K562 (cell line): ENCODE results near the gene OGFR. TPM values are rescaled to one million over a fixed set of nuclear protein-coding genes. Genes with fewer than 3 reads are reported as not detected.

ENCODE experiments used
- ATAC-seq: fragments of 200-7000 bp; cut with Tn5 transposase; 3 replicates; pipeline ENCODE4 v1.9.1; 2020; ENCODE audit warnings: moderate library complexity
- BruUV-seq: library from RNA; stranded (reverse); fragments of 400-500 nt; replicated peaks from 2 replicates; lab custom pipeline; 2021; lab: Mats Ljungman, UMichigan
- CTCF ChIA-PET: fragments of 300-600 bp; formaldehyde crosslinking; extraction: SDS; loops from one replicate; lab custom pipeline; 2021; ENCODE audit warnings: low intra/inter-chr PET ratio; lab: Yijun Ruan, JAX
- POLR2A ChIA-PET: fragments of 300-600, 350-650 bp; sonication (Branson Sonifier 250); formaldehyde crosslinking; extraction: SDS; loops from one replicate; lab custom pipeline; 2021; ENCODE audit warnings: antibody characterized with exemption, inconsistent platforms; lab: Yijun Ruan, JAX
- DNase-seq, 4 experiments: peaks; one replicate each; pipeline versions ENCODE4 v3.0.0 to v3.0.0-alpha.2; 2011 to 2018; ENCODE audit warnings: low spot score in 3 of 4, mixed read lengths in 3 of 4; ENCODE audit errors: extremely low read depth in 1 of 4
- FAIRE-seq: peaks from 2 replicates; lab custom pipeline; 2011; peaks lifted over from hg19 to GRCh38; lab: Jason Lieb, UNC
- H2AFZ ChIP-seq: 2 replicates; pipeline ENCODE4 v1.6.0; 2011; ENCODE audit warnings: low read depth, low read length, control low read depth, inconsistent platforms
- H3K27ac ChIP-seq: fragments of 200-600 bp; 3 replicates; pipeline ENCODE4 v1.8.0; 2011; ENCODE audit warnings: low read depth, mild to moderate bottlenecking, control low read depth, inconsistent platforms, low read length, moderate library complexity, mixed read lengths; ENCODE audit errors: extremely low read depth
- H3K27me3 ChIP-seq, 2 experiments: fragments of 300-600 bp in 1 of 2; 2 replicates in 1 of 2; 3 replicates in 1 of 2; pipeline versions ENCODE4 v1.6.0 to v1.8.0; 2011; ENCODE audit warnings: inconsistent platforms in 2 of 2, low read length in 2 of 2, mild to moderate bottlenecking in 1 of 2, mixed read lengths in 1 of 2, moderate library complexity in 1 of 2; ENCODE audit not compliant: control insufficient read depth in 2 of 2, insufficient read depth in 2 of 2
- H3K36me3 ChIP-seq: fragments of 300-600 bp; 3 replicates; pipeline ENCODE4 v1.8.0; 2011; ENCODE audit warnings: mild to moderate bottlenecking, low read length, inconsistent platforms; ENCODE audit not compliant: control insufficient read depth, insufficient read depth
- H3K4me1 ChIP-seq, 2 experiments: fragments of 200-600 bp in 1 of 2; replicated peaks in 1 of 2; 2 replicates in 1 of 2; 3 replicates in 1 of 2; pipeline versions ENCODE4 v1.5.1 to v1.8.0; 2011; ENCODE audit warnings: inconsistent platforms in 2 of 2, low read length in 2 of 2, mild to moderate bottlenecking in 1 of 2, mixed read lengths in 1 of 2, moderate library complexity in 1 of 2; ENCODE audit not compliant: control insufficient read depth in 2 of 2, insufficient read depth in 2 of 2
- H3K4me2 ChIP-seq: 2 replicates; pipeline ENCODE4 v1.6.1; 2011; ENCODE audit warnings: low read length, control low read depth, inconsistent platforms, mixed read lengths; ENCODE audit not compliant: insufficient read depth
- H3K4me3 ChIP-seq: fragments of 200-600 bp; sonication (generic), shearing (Covaris generic); 2 replicates; pipeline ENCODE4 v1.5.1; 2016; ENCODE audit warnings: control low read depth, inconsistent platforms
- H3K79me2 ChIP-seq: fragments of 200-600 bp; 3 replicates; pipeline ENCODE4 v1.8.0; 2011; ENCODE audit warnings: low read length, inconsistent platforms; ENCODE audit not compliant: control insufficient read depth, insufficient read depth
- H3K9ac ChIP-seq, 2 experiments: 2 replicates each; pipeline versions ENCODE4 v1.6.0 to v1.6.1; 2011; ENCODE audit warnings: low read depth in 2 of 2, low read length in 2 of 2, control low read depth in 1 of 2, inconsistent platforms in 1 of 2, mild to moderate bottlenecking in 1 of 2, mixed read lengths in 1 of 2; ENCODE audit not compliant: insufficient read depth in 1 of 2
- H3K9me1 ChIP-seq: one replicate; pipeline ENCODE4 v1.6.0; 2011; ENCODE audit warnings: inconsistent platforms, mild to moderate bottlenecking, low read length, moderate library complexity; ENCODE audit not compliant: control insufficient read depth, insufficient read depth
- H3K9me3 ChIP-seq: replicated peaks from 2 replicates; pipeline ENCODE4 v1.5.1; 2011; ENCODE audit warnings: low read depth, low read length, inconsistent platforms; ENCODE audit not compliant: control insufficient read depth, insufficient read depth
- H4K20me1 ChIP-seq: replicated peaks from 2 replicates; pipeline ENCODE4 v1.6.1; 2011; ENCODE audit warnings: low read length, inconsistent platforms, mixed read lengths; ENCODE audit not compliant: control insufficient read depth, insufficient read depth
- ARID3A ChIP-seq: IDR thresholded peaks from 2 replicates; pipeline ENCODE4 v1.6.1; 2012; ENCODE audit warnings: low read depth, low read length, improper control_type of control experiment, borderline replicate concordance
- NFE2 ChIP-seq: IDR thresholded peaks from 2 replicates; pipeline ENCODE4 v1.6.1; 2014; ENCODE audit warnings: antibody characterized with exemption, low read depth
- POLR2A ChIP-seq: fragments of 450-650 bp; conservative IDR thresholded peaks from 2 replicates; pipeline ENCODE4 v1.6.1; 2016
- POLR2G ChIP-seq: fragments of 200-400 bp; formaldehyde crosslinking; IDR thresholded peaks from 2 replicates; pipeline ENCODE4 v1.6.1; 2017; ENCODE audit warnings: low read depth, mild to moderate bottlenecking, antibody characterized with exemption, low read length, moderate library complexity
- RBFOX2 ChIP-seq: fragments of 200-400 bp; formaldehyde crosslinking; IDR thresholded peaks from 2 replicates; pipeline ENCODE4 v1.6.1; 2017; ENCODE audit warnings: low read depth, mild to moderate bottlenecking, low read length, moderate library complexity
- RFX1 ChIP-seq: fragments of 450-650 bp; IDR thresholded peaks from 2 replicates; pipeline ENCODE4 v1.6.1; 2016; ENCODE audit warnings: mild to moderate bottlenecking, moderate library complexity
- SUPT5H ChIP-seq: fragments of 450-650 bp; IDR thresholded peaks from 2 replicates; pipeline ENCODE4 v1.6.1; 2016
- WGBS: fragments of 100-300 bp; shearing (Covaris generic); methylation state at CpG from one replicate; pipeline ENCODE4 v1.1.6; 2016; ENCODE audit warnings: low coverage, mixed read lengths; ENCODE audit not compliant: insufficient coverage; ENCODE audit errors: missing lambda C conversion rate; 5-methylcytosine and 5-hydroxymethylcytosine counted together
- in situ Hi-C: fragments of 300-500 bp; cut with MboI; formaldehyde crosslinking; loops from 4 replicates; pipeline ENCODE4 v1.15.0; 2018; ENCODE audit warnings: inconsistent platforms, mixed read lengths
- intact Hi-C: fragments of 100-400 bp; cut with micrococcal nuclease; formaldehyde crosslinking; loops from 2 replicates; pipeline ENCODE4 v1.14.2; 2022
- polyA plus RNA-seq, 8 experiments: library from polyadenylated mRNA; depleted of rRNA in 4 of 8; stranded (reverse) in 5 of 8; unstranded in 3 of 8; fragments of >200 nt; fragmentation: Nextera tagmentation in 2 of 8; fragmentation: Illumina TruSeq in 1 of 8; extraction: Ambion mirVana in 2 of 8; extraction: Trizol in 1 of 8; gene quantifications; 2 replicates each; pipeline versions ENCODE4 v1.2.1 to v1.2.3, GENCODE V29; 2011 to 2014; ENCODE audit warnings: inconsistent platforms in 1 of 8, missing spikeins in 1 of 8
- total RNA-seq, 7 experiments: library from RNA; depleted of rRNA in 6 of 7; stranded (reverse); fragments of >200 nt in 6 of 7; fragmentation: Illumina TruSeq in 2 of 7; extraction: Trizol in 2 of 7; gene quantifications; 2 replicates each; pipeline versions ENCODE4 v1.2.1 to v1.2.3, GENCODE V29; 2011 to 2021; ENCODE audit warnings: low replicate concordance in 1 of 7

The OGFR gene
- total and polyA plus RNA-seq, 9 of the 15 experiments (the other 6 are each of a cell fraction or from before 2014, with no cell fraction given), result 0.39 to 56.3 (median 17.5) TPM

GRCh38 chr20:62799873-62800272 lies 4.8 kb upstream of the OGFR start:
- H3K27ac ChIP-seq, result no peak overlapping the region
- CTCF ChIA-PET, result no interaction called here
- POLR2A ChIA-PET, result interaction anchor here (0.6 kb wide), 1 partner anchor 388 kb away, joined by 5 read pairs; no protein-coding TSS in a partner anchor
- peaks cover 39% of the 10 kb centered on the region; the same call in 2 of the 3 replicates for H3K36me3 ChIP-seq
- no peaks in the 10 kb centered on the region for H3K9me1 ChIP-seq
- no TSS peak for BruUV-seq
- ATAC-seq (no peak), DNase-seq (no peak), FAIRE-seq (no peak)
- H4K20me1 ChIP-seq, result no peaks in the 10 kb centered on the region
- H3K9ac ChIP-seq, result no peak overlapping the region
- 90% methylated on average over 10 of the region's 10 CpGs for WGBS
- no peak overlapping the region for H2AFZ ChIP-seq
- H3K9me3 ChIP-seq, result no peaks in the 10 kb centered on the region
- no peak overlapping the region for H3K4me3 ChIP-seq
- intact Hi-C loops, result no loop called here
- H3K4me2 ChIP-seq, result no peak overlapping the region
- TF ChIP-seq RBFOX2 (peak; percentile 14), NFE2 (no peak)
- no peaks in the 10 kb centered on the region for H3K27me3 ChIP-seq
- in situ Hi-C loops, result loop anchor here (10.0 kb wide), 1 partner anchor 305 kb away; no protein-coding TSS in a partner anchor
- peaks cover 14% of the 10 kb centered on the region; the same call in 2 of the 3 replicates for H3K79me2 ChIP-seq
- H3K4me1 ChIP-seq, result peaks cover 8 to 48% of the 10 kb centered on the region in 2 experiments; a peak in 3 of 5 replicates

GRCh38 chr20:62800314-62801259 lies 4.0 kb upstream of the OGFR start:
- CTCF ChIA-PET, result no interaction called here
- no peak overlapping the region for H3K4me3 ChIP-seq
- intact Hi-C loops (no loop called here), in situ Hi-C loops (loop anchor here (10.0 kb wide), 1 partner anchor 306 kb away; no protein-coding TSS in a partner anchor)
- FAIRE-seq (no peak), DNase-seq (no peak), ATAC-seq (no peak)
- peaks cover 20% of the 10 kb centered on the region for H3K79me2 ChIP-seq
- H3K9me1 ChIP-seq, result no peaks in the 10 kb centered on the region
- no peak overlapping the region for H3K27ac ChIP-seq
- no peaks in the 10 kb centered on the region for H3K9me3 ChIP-seq
- peaks cover 39% of the 10 kb centered on the region; the same call in 2 of the 3 replicates for H3K36me3 ChIP-seq
- peaks cover 10 to 48% of the 10 kb centered on the region in 2 experiments; a peak in 4 of 5 replicates for H3K4me1 ChIP-seq
- no peak overlapping the region for H3K4me2 ChIP-seq
- TF ChIP-seq POLR2A (0 out of 2 replicates have a peak, but pooled peaks have one; percentile 27), ARID3A (no peak), SUPT5H (0 out of 2 replicates have a peak, but pooled peaks have one; percentile 39), RFX1 (no peak), POLR2G (peak; percentile 43; the same call in 1 of the 2 replicates)
- BruUV-seq, result no TSS peak
- no peaks in the 10 kb centered on the region for H4K20me1 ChIP-seq
- no peak overlapping the region for H2AFZ ChIP-seq
- whole genome bisulfite sequencing, result 90% methylated on average over 26 of the region's 26 CpGs
- POLR2A ChIA-PET, result no interaction called here
- H3K27me3 ChIP-seq, result no peaks in the 10 kb centered on the region
- H3K9ac ChIP-seq, result peak overlapping the region in 1 of 2 experiments; percentile 40; a peak in 1 of 4 replicates
